NCI-H524 (cell line): Measurements from ENCODE around the gene OPCML.

Source experiments
- DNase-seq, 2 experiments: peaks; one replicate each; lab custom pipeline; 2025; lab: John Stamatoyannopoulos, UW

OPCML gene

GRCh38 chr11:133072858-133073582 lies 459.3 kb downstream of the OPCML start:
- DNase-seq = no peak

- DNase-seq = peak in 1 of 2 experiments; percentile 27
Observed at GRCh38 chr11:133072378-133072777, 459.9 kb downstream of the OPCML start.

GRCh38 chr11:133070791-133071190 lies 461.5 kb downstream of the OPCML start:
- no peak for DNase-seq

GRCh38 chr11:133070021-133070713 lies 462.1 kb downstream of the OPCML start:
- DNase-seq = no peak

GRCh38 chr11:133065847-133066485 lies 466.3 kb downstream of the OPCML start:
- DNase-seq = no peak

- no peak for DNase-seq
Observed at GRCh38 chr11:133064961-133065360, 467.3 kb downstream of the OPCML start.

GRCh38 chr11:133064152-133064877 lies 468.0 kb downstream of the OPCML start:
- peak; percentile 86 to 87 for DNase-seq

GRCh38 chr11:133058501-133058900 lies 473.8 kb downstream of the OPCML start:
- no peak for DNase-seq

- DNase-seq = no peak
Observed at GRCh38 chr11:133053124-133053776, 479.1 kb downstream of the OPCML start.

- no peak for DNase-seq
Observed at GRCh38 chr11:133052537-133052936, 479.8 kb downstream of the OPCML start.

GRCh38 chr11:133049244-133050019 lies 482.9 kb downstream of the OPCML start:
- no peak for DNase-seq

- DNase-seq = no peak
Observed at GRCh38 chr11:133048270-133048669, 484.0 kb downstream of the OPCML start.

- no peak for DNase-seq
Observed at GRCh38 chr11:133047771-133048115, 484.6 kb downstream of the OPCML start.

GRCh38 chr11:133047036-133047770 lies 485.1 kb downstream of the OPCML start:
- DNase-seq = no peak

- no peak for DNase-seq
Observed at GRCh38 chr11:133046252-133046651, 486.0 kb downstream of the OPCML start.

GRCh38 chr11:133041928-133042882 lies 490.1 kb downstream of the OPCML start:
- DNase-seq = no peak

- DNase-seq = no peak
Observed at GRCh38 chr11:133041181-133041580, 491.1 kb downstream of the OPCML start.

GRCh38 chr11:133040289-133040900 lies 491.9 kb downstream of the OPCML start:
- DNase-seq = no peak

GRCh38 chr11:133038850-133039249 lies 493.5 kb downstream of the OPCML start:
- DNase-seq = no peak
